SW 1271 (cell line): Measurements from ENCODE around the gene RELN.

Experiments
- DNase-seq, 2 experiments: peaks; one replicate each; lab custom pipeline; 2025; lab: John Stamatoyannopoulos, UW

Gene RELN

GRCh38 chr7:103683348-103683747 is 306.1 kb downstream of the RELN start:
- no peak for DNase-seq

- DNase-seq: no peak
Measured at GRCh38 chr7:103680161-103681144, 309.0 kb downstream of the RELN start.

- DNase-seq: no peak
Measured at GRCh38 chr7:103679151-103680132, 310.0 kb downstream of the RELN start.

- no peak for DNase-seq
Measured at GRCh38 chr7:103668279-103668941, 321.0 kb downstream of the RELN start.

- DNase-seq: no peak
Measured at GRCh38 chr7:103666326-103666725, 323.1 kb downstream of the RELN start.

GRCh38 chr7:103664577-103664976 is 324.9 kb downstream of the RELN start:
- DNase-seq: no peak

- DNase-seq: peak; percentile 18 to 29
Measured at GRCh38 chr7:103660455-103661371, 328.7 kb downstream of the RELN start.

GRCh38 chr7:103658055-103659005 is 331.1 kb downstream of the RELN start:
- no peak for DNase-seq

- DNase-seq: no peak
Measured at GRCh38 chr7:103657474-103657894, 332.0 kb downstream of the RELN start.

GRCh38 chr7:103656221-103656620 is 333.2 kb downstream of the RELN start:
- no peak for DNase-seq

GRCh38 chr7:103651593-103652377 is 337.7 kb downstream of the RELN start:
- no peak for DNase-seq

GRCh38 chr7:103649052-103649451 is 340.4 kb downstream of the RELN start:
- DNase-seq: no peak

GRCh38 chr7:103648135-103648534 is 341.3 kb downstream of the RELN start:
- DNase-seq: no peak

GRCh38 chr7:103644319-103644718 is 345.1 kb downstream of the RELN start:
- DNase-seq: no peak

- DNase-seq: peak; percentile 22 to 38
Measured at GRCh38 chr7:103640031-103640779, 349.3 kb downstream of the RELN start.

GRCh38 chr7:103637726-103638125 is 351.7 kb downstream of the RELN start:
- DNase-seq: no peak

- no peak for DNase-seq
Measured at GRCh38 chr7:103637094-103637493, 352.4 kb downstream of the RELN start.

GRCh38 chr7:103636153-103636552 is 353.3 kb downstream of the RELN start:
- DNase-seq: no peak
